GM21576 (cell line): Measurements from ENCODE around the gene FCHO2.
"Not testable (repeated sequence)": the region's sequence is repeated elsewhere in the genome, so short reads cannot be mapped to it uniquely, and the experiment has no call there.

ENCODE experiments used
- ATAC-seq: cut with Tn5 transposase; IDR thresholded peaks from one replicate; pipeline ENCODE4 v1.9.1; 2021; ENCODE audit warnings: mild to moderate bottlenecking, moderate library complexity; ENCODE audit not compliant: unreplicated experiment

FCHO2 gene

DNA sequence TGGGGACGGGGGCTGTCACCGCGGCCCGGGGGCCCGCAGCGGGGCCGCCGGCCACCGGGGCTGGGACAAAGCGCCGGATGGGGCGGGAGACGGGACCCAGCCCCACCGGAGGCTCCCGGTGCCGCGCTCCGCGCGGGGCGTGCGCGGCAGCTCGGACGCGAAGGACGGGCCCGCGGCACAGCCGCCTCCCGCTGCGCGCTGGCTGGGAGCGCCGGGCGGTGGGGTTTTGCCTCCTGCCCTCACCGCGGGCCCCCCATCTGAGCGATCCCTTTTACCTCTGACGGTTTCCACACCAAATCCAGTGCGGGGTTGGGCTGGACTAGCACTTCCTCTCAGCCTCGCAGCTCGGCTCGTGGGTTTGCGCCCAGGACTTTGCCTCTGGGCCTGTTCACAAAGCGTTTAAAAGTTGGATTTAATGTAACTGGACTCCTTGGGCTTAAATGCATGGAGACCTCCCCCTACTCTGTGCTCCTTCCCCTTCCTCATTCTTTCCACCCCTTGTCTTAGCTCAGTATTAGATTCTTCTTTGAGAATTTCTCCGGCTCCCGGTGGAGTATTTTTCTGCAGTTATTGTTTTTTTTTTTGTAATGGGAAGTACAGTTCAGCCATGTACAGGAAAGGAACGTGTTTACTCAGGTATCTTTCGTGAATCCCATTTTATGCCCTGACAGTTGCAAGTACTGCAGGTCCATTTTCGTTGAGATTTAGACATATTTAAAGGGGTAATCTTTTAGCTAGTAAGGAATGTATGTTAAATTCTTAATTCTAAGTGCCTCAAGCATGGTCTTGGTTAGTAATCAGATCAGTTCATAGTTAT is 691 bp downstream of the FCHO2 start:
- ATAC-seq: peak; percentile 36

GRCh38 chr5:72957337-72957736 is 1.5 kb downstream of the FCHO2 start:
- ATAC-seq: no peak

DNA sequence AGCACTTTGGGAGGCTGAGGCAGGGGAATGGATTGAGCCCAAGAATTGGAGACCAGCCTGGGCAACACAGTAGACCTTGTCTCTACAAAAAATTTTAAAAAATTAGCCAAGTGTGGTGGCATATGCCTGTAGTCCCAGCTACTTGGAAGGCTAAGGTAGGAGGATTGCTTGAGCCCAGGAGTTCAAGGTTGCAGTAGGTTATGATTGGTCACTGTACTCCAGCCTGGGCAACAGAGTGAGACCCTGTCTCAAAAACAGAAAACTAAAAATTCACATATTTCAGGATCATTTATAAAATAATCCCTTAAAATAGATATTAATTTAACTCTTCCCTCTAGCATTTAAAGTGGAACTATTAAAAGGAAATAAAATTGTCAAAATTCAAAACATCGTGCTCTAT is 3.4 kb downstream of the FCHO2 start:
- no peak for ATAC-seq

GRCh38 chr5:72974481-72974880 is 18.6 kb downstream of the FCHO2 start:
- not testable (repeated sequence) for ATAC-seq

DNA sequence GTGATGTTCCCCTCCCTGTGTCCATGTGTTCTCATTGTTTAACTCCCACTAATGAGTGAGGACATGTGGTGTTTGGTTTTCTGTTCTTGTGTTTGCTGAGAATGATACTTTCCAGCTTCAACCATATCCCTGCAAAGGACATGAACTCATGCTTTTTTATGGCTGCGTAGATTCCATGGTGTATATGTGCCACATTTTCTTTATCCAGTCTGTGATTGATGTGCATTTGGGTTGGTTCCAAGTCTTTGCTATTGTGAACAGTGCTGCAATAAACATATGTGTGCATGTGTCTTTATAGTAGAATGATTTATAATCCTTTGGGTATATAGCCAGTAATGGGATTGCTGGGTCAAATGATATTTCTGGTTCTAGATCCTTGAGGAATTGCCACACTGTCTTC is 21.0 kb downstream of the FCHO2 start:
- ATAC-seq: not testable (repeated sequence)

DNA sequence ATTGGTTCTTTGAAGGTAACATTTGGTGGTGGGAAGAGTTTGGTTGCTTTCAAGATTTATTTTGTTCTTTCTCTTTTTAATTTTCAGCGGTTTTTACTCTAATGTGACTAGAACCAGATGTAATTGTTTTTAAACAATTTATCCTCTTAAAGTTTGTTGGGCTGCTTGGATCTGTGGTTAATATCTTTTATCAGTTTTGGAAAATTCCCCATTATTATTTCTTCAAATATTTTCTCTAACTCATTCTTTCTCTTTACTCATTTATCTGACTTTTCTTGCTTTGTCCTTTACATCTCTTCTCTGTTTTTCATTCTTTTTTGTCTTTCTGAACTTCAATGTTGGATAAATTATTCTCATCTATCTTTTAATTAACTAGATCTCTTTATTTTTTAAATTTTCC is 29.9 kb downstream of the FCHO2 start:
- no peak for ATAC-seq

GRCh38 chr5:72988769-72989168 is 32.9 kb downstream of the FCHO2 start:
- no peak for ATAC-seq

- no peak for ATAC-seq
These were observed 35.6 kb downstream of the FCHO2 start for GRCh38 chr5:72991394-72991793.

GRCh38 chr5:72994578-72994977 is 38.7 kb downstream of the FCHO2 start:
- no peak for ATAC-seq

DNA sequence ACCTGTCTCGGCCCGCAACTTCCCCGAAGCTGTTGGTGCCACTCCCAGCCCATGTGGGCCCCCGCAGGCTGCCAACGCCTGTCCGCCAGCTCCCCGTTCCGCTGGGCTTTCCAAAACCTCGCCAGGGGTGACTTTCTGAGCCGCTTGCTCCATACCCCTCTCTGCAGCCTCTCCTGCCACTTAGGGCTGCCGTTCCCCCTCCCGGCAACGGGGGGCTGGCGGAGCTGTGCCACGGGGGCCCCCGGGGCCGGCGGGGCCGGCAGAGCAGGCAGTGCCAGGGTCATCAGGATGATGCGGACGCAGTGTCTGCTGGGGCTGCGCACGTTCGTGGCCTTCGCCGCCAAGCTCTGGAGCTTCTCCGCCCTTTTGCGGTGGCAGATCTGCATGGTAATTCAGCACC is 40.8 kb downstream of the FCHO2 start:
- ATAC-seq: no peak

GRCh38 chr5:72999916-73000315 is 44.1 kb downstream of the FCHO2 start:
- no peak for ATAC-seq

- ATAC-seq: no peak
These were observed 50.0 kb downstream of the FCHO2 start for GRCh38 chr5:73005886-73006285.

- no peak for ATAC-seq
These were observed 51.2 kb downstream of the FCHO2 start for GRCh38 chr5:73007051-73007450.

DNA sequence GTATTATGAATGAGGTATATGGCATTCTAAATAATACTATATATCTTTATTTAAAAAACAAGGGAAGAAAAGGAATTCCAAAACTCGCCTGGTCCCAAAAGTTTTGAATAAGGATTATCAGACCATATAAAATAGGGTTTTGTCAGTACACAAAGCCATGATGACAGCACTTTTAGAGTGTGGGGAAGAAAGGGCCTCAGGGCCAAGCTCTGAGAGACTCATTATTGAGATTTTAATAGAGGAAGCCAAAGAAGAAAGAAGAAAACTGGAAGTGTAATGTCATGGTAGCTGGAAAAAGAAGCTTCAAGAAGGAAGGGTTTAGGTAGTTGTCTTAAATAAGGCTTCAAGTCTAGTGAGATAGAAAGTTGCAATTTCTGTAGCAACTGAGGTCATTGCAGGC is 53.0 kb downstream of the FCHO2 start:
- ATAC-seq: no peak

- ATAC-seq: not testable (repeated sequence)
These were observed 55.8 kb downstream of the FCHO2 start for GRCh38 chr5:73011612-73012011.

DNA sequence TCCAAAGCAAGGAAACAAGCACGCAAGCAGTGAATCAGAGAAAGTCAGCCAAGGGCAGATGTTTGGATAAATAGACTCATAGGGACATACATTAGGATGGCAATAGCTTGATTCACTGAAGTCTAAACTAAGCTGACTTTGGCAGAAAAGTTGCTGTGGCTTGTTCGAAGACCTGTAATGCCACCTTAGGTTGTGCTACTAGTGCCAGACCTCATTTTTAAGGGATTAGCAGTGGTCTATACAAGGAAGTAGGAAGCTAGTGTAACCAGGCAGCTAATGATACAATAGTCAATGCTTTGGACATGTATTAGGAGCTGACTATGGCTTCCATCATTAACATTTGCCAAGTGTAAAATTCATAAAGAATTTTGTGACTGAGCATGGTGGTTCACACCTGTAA is 63.1 kb downstream of the FCHO2 start:
- no peak for ATAC-seq

DNA sequence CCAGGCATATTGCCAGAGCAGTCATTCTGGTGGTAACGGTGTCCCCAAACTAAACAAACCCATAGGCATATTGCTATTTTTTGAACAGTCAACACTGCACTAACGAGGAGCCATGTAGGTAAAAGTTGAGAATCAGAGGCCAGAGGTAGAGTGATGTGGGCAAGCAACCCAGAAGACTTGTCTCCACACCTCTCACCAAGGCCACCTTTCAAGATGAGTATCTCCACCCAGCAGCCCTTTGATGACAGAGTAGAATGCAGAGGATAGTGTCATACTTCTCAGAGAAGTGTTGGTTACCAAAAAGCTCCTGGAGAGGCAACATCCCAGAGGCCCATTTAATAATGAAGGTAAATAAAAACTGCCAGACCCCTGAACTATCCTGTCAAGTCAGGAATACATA is 63.9 kb downstream of the FCHO2 start:
- no peak for ATAC-seq

DNA sequence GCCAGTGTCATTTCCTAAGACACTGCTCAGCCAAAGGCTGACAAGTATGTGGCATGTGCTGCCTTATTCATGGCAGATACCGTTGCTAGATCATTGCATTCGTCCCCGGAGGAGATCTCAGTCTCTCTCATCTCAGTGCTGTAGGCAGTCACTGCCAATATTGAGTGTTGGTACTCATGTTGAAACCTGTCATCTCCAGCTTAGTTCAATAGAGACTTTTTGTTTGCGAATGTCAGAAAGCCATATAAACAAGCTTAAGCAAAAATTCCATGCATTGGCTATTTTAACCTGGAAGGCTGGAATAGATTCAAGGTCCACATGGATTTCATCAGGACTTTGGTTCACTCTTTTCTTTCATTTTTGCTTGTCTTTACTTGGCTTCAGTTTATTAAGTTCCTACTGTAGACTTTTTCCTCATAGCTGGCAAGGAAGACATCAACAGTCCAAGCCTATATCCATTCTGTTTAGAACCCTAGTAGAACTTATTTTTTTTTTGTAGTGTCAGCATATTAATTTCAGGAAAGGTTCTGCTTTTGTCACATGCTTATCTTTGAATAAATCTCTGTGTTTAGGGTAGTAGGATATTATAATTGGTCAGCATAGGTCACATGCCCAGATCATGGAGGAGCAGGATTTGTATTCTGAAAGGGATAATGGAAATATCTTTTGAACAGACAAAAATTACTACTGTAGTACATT is 66.8 kb downstream of the FCHO2 start:
- ATAC-seq: no peak

GRCh38 chr5:73024946-73025544 is 69.2 kb downstream of the FCHO2 start:
- ATAC-seq: not testable (repeated sequence)

GRCh38 chr5:73027361-73027760 is 71.5 kb downstream of the FCHO2 start:
- no peak for ATAC-seq

DNA sequence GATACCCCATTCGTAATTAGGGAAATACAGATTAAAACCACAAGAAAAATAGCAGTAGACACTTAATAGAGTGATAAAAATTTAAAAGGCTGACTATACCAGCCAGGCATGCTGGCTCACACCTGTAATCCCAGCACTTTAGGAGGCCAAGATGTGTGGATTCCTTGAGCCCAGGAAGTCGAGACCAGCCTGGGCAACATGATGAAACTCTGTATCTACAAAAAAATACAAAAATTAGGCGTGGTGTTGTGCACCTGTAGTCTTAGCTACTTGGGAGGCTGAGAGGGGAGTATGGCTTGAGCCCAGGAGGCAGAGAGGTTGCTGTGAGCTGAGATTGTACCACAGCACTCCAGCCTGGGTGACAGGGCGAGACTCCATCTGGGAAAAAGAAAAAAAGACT is 72.0 kb downstream of the FCHO2 start:
- ATAC-seq: no peak

DNA sequence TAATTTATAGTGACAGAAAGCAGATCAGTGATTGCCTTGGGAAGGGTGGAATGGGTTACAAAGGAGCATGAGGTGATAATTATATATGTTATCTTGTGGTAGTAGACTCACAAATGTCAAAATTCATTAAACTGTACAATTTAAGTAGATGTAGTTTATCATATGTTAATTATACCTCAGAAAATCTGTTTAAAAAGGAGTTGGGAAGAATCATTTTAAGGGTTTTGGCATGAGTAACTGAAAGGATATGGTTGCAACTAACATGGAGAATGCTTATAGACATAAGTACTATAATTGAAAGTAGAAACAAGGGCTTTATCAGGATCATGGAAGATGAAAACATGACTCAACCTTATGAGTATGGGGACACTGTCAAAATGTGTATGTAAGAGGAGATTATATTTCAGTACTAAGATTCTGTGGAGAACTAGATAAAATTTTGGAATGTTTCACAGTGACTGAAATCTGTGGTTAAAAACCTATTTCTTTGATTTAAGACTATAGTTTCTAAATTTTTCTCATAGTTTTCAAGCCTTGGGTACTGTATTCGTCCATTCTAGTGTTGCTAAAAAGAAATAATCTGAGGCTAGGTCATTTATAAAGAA is 73.3 kb downstream of the FCHO2 start:
- no peak for ATAC-seq
